IMR-90 (cell line): ENCODE measurements around the gene IL13. TPM values are rescaled to one million over a fixed set of nuclear protein-coding genes. Genes with fewer than 3 reads are reported as not detected.

Source experiments
- ATAC-seq: fragments of 200-7000 bp; cut with Tn5 transposase; 2 replicates; pipeline ENCODE4 v1.9.1; 2020; ENCODE audit warnings: low read depth, mild to moderate bottlenecking, moderate library complexity
- BruUV-seq: library from RNA; stranded (reverse); fragments of 400-500 nt; replicated peaks from 2 replicates; lab custom pipeline; 2021; lab: Mats Ljungman, UMichigan
- CTCF ChIA-PET: fragments of 300-600 bp; formaldehyde crosslinking; extraction: SDS; loops from one replicate; lab custom pipeline; 2021; ENCODE audit warnings: antibody characterized with exemption; lab: Yijun Ruan, JAX
- POLR2A ChIA-PET: fragments of 300-600 bp; sonication (Branson Sonifier 250); formaldehyde crosslinking; loops from one replicate; lab custom pipeline; 2022; ENCODE audit warnings: antibody characterized with exemption; ENCODE audit not compliant: unreplicated experiment; lab: Charles Lee
- DNase-seq: peaks from one replicate; pipeline ENCODE4 v3.0.0; 2013
- H2AFZ ChIP-seq: replicated peaks from 2 replicates; pipeline ENCODE3; 2013; ENCODE audit warnings: low read length, mild to moderate bottlenecking; ENCODE audit not compliant: poor library complexity
- H2AK5ac ChIP-seq: 2 replicates; pipeline ENCODE4 v1.6.1; 2013; ENCODE audit warnings: low read depth, low read length, inconsistent platforms
- H2AK9ac ChIP-seq: replicated peaks from 2 replicates; pipeline ENCODE3; 2013; ENCODE audit warnings: mild to moderate bottlenecking, low read depth, low read length, moderate library complexity; ENCODE audit not compliant: poor library complexity
- H2BK120ac ChIP-seq: 2 replicates; pipeline ENCODE4 v1.6.1; 2013; ENCODE audit warnings: low read depth, low read length, inconsistent platforms
- H2BK15ac ChIP-seq: 3 replicates; pipeline ENCODE4 v1.6.1; 2013; ENCODE audit warnings: low read depth, low read length, inconsistent platforms
- H2BK20ac ChIP-seq: 2 replicates; pipeline ENCODE4 v1.6.1; 2013; ENCODE audit warnings: low read depth, mild to moderate bottlenecking, inconsistent platforms, low read length, moderate library complexity
- H2BK5ac ChIP-seq: 2 replicates; pipeline ENCODE4 v1.6.1; 2013; ENCODE audit warnings: mild to moderate bottlenecking, low read depth, low read length, inconsistent platforms; ENCODE audit not compliant: poor library complexity, severe bottlenecking
- H3K14ac ChIP-seq: replicated peaks from 2 replicates; pipeline ENCODE4 v1.6.1; 2013; ENCODE audit warnings: low read depth, low read length, inconsistent platforms
- H3K18ac ChIP-seq: 2 replicates; pipeline ENCODE4 v1.6.1; 2013; ENCODE audit warnings: low read depth, low read length, control low read depth
- H3K23ac ChIP-seq: 2 replicates; pipeline ENCODE4 v1.6.1; 2013; ENCODE audit warnings: low read depth, low read length, inconsistent platforms
- H3K27ac ChIP-seq: 2 replicates; pipeline ENCODE4 v1.5.1; 2013; ENCODE audit warnings: mild to moderate bottlenecking, control low read depth, low read length; ENCODE audit not compliant: insufficient read depth
- H3K27me3 ChIP-seq: 2 replicates; pipeline ENCODE4 v1.6.1; 2013; ENCODE audit warnings: low read length; ENCODE audit not compliant: control insufficient read depth, insufficient read depth
- H3K36me3 ChIP-seq: 2 replicates; pipeline ENCODE4 v1.6.1; 2013; ENCODE audit warnings: low read length, mixed read lengths; ENCODE audit not compliant: control insufficient read depth, insufficient read depth
- H3K4ac ChIP-seq: 2 replicates; pipeline ENCODE4 v1.6.1; 2013; ENCODE audit warnings: low read depth, low read length, inconsistent platforms
- H3K4me1 ChIP-seq: 2 replicates; pipeline ENCODE4 v1.6.1; 2013; ENCODE audit warnings: low read length, mixed read lengths; ENCODE audit not compliant: control insufficient read depth, insufficient read depth
- H3K4me2 ChIP-seq: 2 replicates; pipeline ENCODE4 v1.6.1; 2013; ENCODE audit warnings: low read depth, mild to moderate bottlenecking, control low read depth, low read length, moderate library complexity
- H3K4me3 ChIP-seq: 2 replicates; pipeline ENCODE4 v1.5.1; 2013; ENCODE audit warnings: low read depth, mild to moderate bottlenecking, control low read depth, low read length, moderate library complexity; ENCODE audit not compliant: insufficient read depth
- H3K56ac ChIP-seq: 2 replicates; pipeline ENCODE4 v1.6.1; 2013; ENCODE audit warnings: low read length, inconsistent platforms; ENCODE audit not compliant: insufficient read depth; ENCODE audit errors: extremely low read depth
- H3K79me1 ChIP-seq, 2 experiments: 2 replicates each; pipeline ENCODE4 v1.6.1; 2013; ENCODE audit warnings: low read length in 2 of 2, inconsistent platforms in 1 of 2, low read depth in 1 of 2
- H3K9ac ChIP-seq: 2 replicates; pipeline ENCODE4 v1.6.1; 2013; ENCODE audit warnings: low read depth, low read length, control low read depth
- H3K9me1 ChIP-seq: 2 replicates; pipeline ENCODE4 v1.6.1; 2013; ENCODE audit warnings: low read length, inconsistent platforms; ENCODE audit not compliant: insufficient read depth
- H3K9me3 ChIP-seq: 2 replicates; pipeline ENCODE4 v1.6.1; 2013; ENCODE audit warnings: low read length; ENCODE audit not compliant: control insufficient read depth, insufficient read depth
- H4K20me1 ChIP-seq: 2 replicates; pipeline ENCODE4 v1.6.1; 2013; ENCODE audit warnings: low read length, inconsistent platforms; ENCODE audit not compliant: insufficient read depth
- H4K5ac ChIP-seq: 2 replicates; pipeline ENCODE4 v1.6.1; 2013; ENCODE audit warnings: mild to moderate bottlenecking, low read depth, low read length, control low read depth
- H4K8ac ChIP-seq, 2 experiments: 2 replicates each; pipeline ENCODE4 v1.6.1; 2013; ENCODE audit warnings: low read depth in 2 of 2, low read length in 2 of 2, control low read depth in 1 of 2, inconsistent platforms in 1 of 2
- H4K91ac ChIP-seq: 2 replicates; pipeline ENCODE4 v1.6.1; 2013; ENCODE audit warnings: low read depth, low read length, inconsistent platforms; ENCODE audit not compliant: insufficient read depth
- MXI1 ChIP-seq: IDR thresholded peaks from 2 replicates; pipeline ENCODE4 v1.6.1; 2012; ENCODE audit warnings: low read depth, mild to moderate bottlenecking, low read length, moderate library complexity, borderline replicate concordance
- RFX5 ChIP-seq: IDR thresholded peaks from 2 replicates; pipeline ENCODE4 v1.8.0; 2012; ENCODE audit warnings: low read depth, mild to moderate bottlenecking, low read length, moderate library complexity
- USF2 ChIP-seq: fragments of 150-350 bp; IDR thresholded peaks from 2 replicates; pipeline ENCODE4 v1.6.1; 2017; ENCODE audit warnings: mild to moderate bottlenecking, antibody characterized with exemption, low read length, low read depth
- WGBS, 2 experiments: methylation state at CpG; one replicate each; pipeline versions ENCODE4 v1.1.5 to v1.1.7; 2013; ENCODE audit warnings: missing lambda C conversion rate in 2 of 2; ENCODE audit not compliant: insufficient read length in 1 of 2; ENCODE audit errors: extremely low coverage in 2 of 2; 5-methylcytosine and 5-hydroxymethylcytosine counted together
- dilution Hi-C: fragments of 300-500 bp; cut with HindIII; formaldehyde crosslinking; loops from one replicate; pipeline ENCODE4 v1.14.3; 2018; ENCODE audit warnings: low sequenced_read_pairs; ENCODE audit not compliant: unreplicated experiment
- in situ Hi-C: fragments of 300-500 bp; cut with MboI; formaldehyde crosslinking; loops from 3 replicates; pipeline ENCODE4 v1.14.3; 2019; ENCODE audit warnings: low sequenced_read_pairs, inconsistent platforms, mixed read lengths
- intact Hi-C: fragments of 100-400 bp; cut with micrococcal nuclease; formaldehyde crosslinking; loops from 2 replicates; pipeline ENCODE4 v1.10.0; 2022
- polyA plus RNA-seq, 3 experiments: library from polyadenylated mRNA; depleted of rRNA; stranded (reverse); fragments of >200 nt; gene quantifications; 2 replicates each; pipeline ENCODE4 v1.2.3, GENCODE V29; 2012; ENCODE audit warnings: low replicate concordance in 1 of 3
- total RNA-seq: library from RNA; depleted of rRNA; stranded (reverse); fragments of >200 nt; gene quantifications from 2 replicates; pipeline ENCODE4 v1.2.3, GENCODE V29; 2012

Gene IL13
- total and polyA plus RNA-seq, 2 of the 4 experiments (the other 2 are of a cell fraction), result not detected

- Histone ChIP-seq H2BK5ac (no peak overlapping the region), H2AK5ac (no peak overlapping the region; the same call in 1 of the 2 replicates), H2AK9ac (peak overlapping the region; percentile 56), H3K4me2 (no peak overlapping the region), H3K36me3 (no peaks in the 10 kb centered on the region), H4K5ac (no peak overlapping the region), H2BK15ac (no peak overlapping the region), H4K91ac (no peak overlapping the region), H4K20me1 (no peaks in the 10 kb centered on the region), H3K18ac (no peak overlapping the region), H3K27ac (no peak overlapping the region), H3K4me3 (no peak overlapping the region), H2BK20ac (no peak overlapping the region), H3K9me1 (no peaks in the 10 kb centered on the region), H2AFZ (peak overlapping the region; percentile 85), H3K4ac (no peak overlapping the region), H3K79me1 (no peaks in the 10 kb centered on the region), H4K8ac (peak overlapping the region in 1 of 2 experiments; percentile 58; a peak in 1 of 4 replicates), H3K14ac (no peak overlapping the region), H3K56ac (no peak overlapping the region), H3K4me1 (peaks cover 3% of the 10 kb centered on the region; the same call in 1 of the 2 replicates), H3K23ac (no peak overlapping the region), H3K9ac (no peak overlapping the region), H2BK120ac (no peak overlapping the region), H3K9me3 (no peaks in the 10 kb centered on the region), H3K27me3 (no peaks in the 10 kb centered on the region)
- ChIA-PET POLR2A (no interaction called here), CTCF (no interaction called here)
- intact Hi-C loops (loop anchor here (5.0 kb wide), 1 partner anchor 159 kb away; no protein-coding TSS in a partner anchor), in situ Hi-C loops (no loop called here), dilution Hi-C loops (no loop called here)
- WGBS, 2 experiments, result 70% methylated on average over 5 of the region's 25 CpGs; no CpG with 5 or more reads in 1 of the 2 experiments
- TF ChIP-seq RFX5, result no peak
- TF ChIP-seq MXI1, result peak; percentile 56; the same call in 1 of the 2 replicates
- peak; percentile 72 for TF ChIP-seq USF2
- DNase-seq (peak; percentile 21), ATAC-seq (peak; percentile 86)
- BruUV-seq, result no TSS peak
Measured at GRCh38 chr5:132662925-132663770, 5.2 kb downstream of the IL13 start.
